BJ (cell line): Measurements from ENCODE around the gene OGDH. TPM values are rescaled to one million over a fixed set of nuclear protein-coding genes. Genes with fewer than 3 reads are reported as not detected.

Experiments
- CTCF ChIA-PET: fragments of 350-600 bp; formaldehyde crosslinking; extraction: SDS; loops from one replicate; lab custom pipeline; 2021; ENCODE audit warnings: antibody characterized with exemption, inconsistent platforms; lab: Yijun Ruan, JAX
- POLR2A ChIA-PET: fragments of 300-600 bp; sonication (Branson Sonifier 250); formaldehyde crosslinking; extraction: SDS; loops from one replicate; lab custom pipeline; 2021; ENCODE audit warnings: antibody characterized with exemption; lab: Charles Lee
- DNase-seq: peaks from one replicate; pipeline ENCODE4 v3.0.0-alpha.2; 2011; ENCODE audit warnings: low read depth
- H3K27me3 ChIP-seq: 2 replicates; pipeline ENCODE4 v1.6.0; 2011; ENCODE audit warnings: low read length; ENCODE audit not compliant: control insufficient read depth, insufficient read depth
- H3K36me3 ChIP-seq: 2 replicates; pipeline ENCODE4 v1.5.1; 2011; ENCODE audit warnings: low read length; ENCODE audit not compliant: control insufficient read depth, insufficient read depth
- H3K4me3 ChIP-seq: 2 replicates; pipeline ENCODE4 v1.5.1; 2011; ENCODE audit warnings: low read depth, mild to moderate bottlenecking, control low read depth, low read length
- CTCF ChIP-seq: IDR thresholded peaks from 2 replicates; pipeline ENCODE4 v1.5.1; 2011; ENCODE audit warnings: low read depth, mild to moderate bottlenecking, control low read depth, inconsistent platforms, low read length, moderate library complexity; ENCODE audit not compliant: insufficient read depth
- polyA plus RNA-seq: library from polyadenylated mRNA; depleted of rRNA; stranded (reverse); fragments of >200 nt; gene quantifications from 2 replicates; pipeline ENCODE4 v1.2.3, GENCODE V29; 2011

The OGDH gene
- polyA plus RNA-seq, 1 experiment, result 51.3 TPM

- peaks cover 48% of the 10 kb centered on the region for H3K36me3 ChIP-seq
- DNase-seq, result no peak
Observed at GRCh38 chr7:44569959-44570358, 36.5 kb upstream of the OGDH start.

GRCh38 chr7:44572771-44573170 is 33.7 kb upstream of the OGDH start:
- Histone ChIP-seq H3K36me3 (peaks cover 37% of the 10 kb centered on the region), H3K27me3 (no peaks in the 10 kb centered on the region)
- POLR2A ChIA-PET, result no interaction called here

More at GRCh38 chr7:44569959-44570358, 36.5 kb upstream of the OGDH start:
- ChIA-PET CTCF (interaction anchor here (0.9 to 5.0 kb wide), 2 partner anchors 310 to 329 kb away, joined by 3 to 23 read pairs; no protein-coding TSS in a partner anchor), POLR2A (interaction anchor here (0.7 kb wide), 1 partner anchor 249 kb away, joined by 3 read pairs; no protein-coding TSS in a partner anchor)
- TF ChIP-seq CTCF, result no peak
- Histone ChIP-seq H3K27me3 (no peaks in the 10 kb centered on the region), H3K4me3 (no peak overlapping the region)

GRCh38 chr7:44573464-44574286 is 32.8 kb upstream of the OGDH start, which contains the start of gene DDX56:
TSS of gene DDX56 (minus strand) at chr7:44573908. CDS start at chr7:44573895, 13 bp downstream.
- Histone ChIP-seq H3K4me3 (peak within 1 kb of the TSS; percentile 84), H3K27me3 (no peaks in the 10 kb centered on the region), H3K36me3 (peaks cover 30% of the 10 kb centered on the region)
- POLR2A ChIA-PET, result interaction anchor here (0.5 to 0.6 kb wide), 2 partner anchors 9 to 237 kb away, joined by 6 read pairs; partner anchors contain the start of gene TMED4
- CTCF ChIA-PET, result interaction anchor here (0.7 to 5.0 kb wide), 6 partner anchors 8 to 333 kb away, joined by 3 to 23 read pairs (median 6); partner anchors contain the start of gene H2AZ2
- peak; percentile 62 for DNase-seq
- no peak for TF ChIP-seq CTCF

More at GRCh38 chr7:44572771-44573170, 33.7 kb upstream of the OGDH start:
- peak overlapping the region; percentile 84 for H3K4me3 ChIP-seq
- TF ChIP-seq CTCF, result no peak
- DNase-seq, result no peak
- CTCF ChIA-PET, result interaction anchor here (0.5 to 5.0 kb wide), 4 partner anchors 9 to 332 kb away, joined by 3 to 23 read pairs (median 6); no protein-coding TSS in a partner anchor

- peaks cover 27% of the 10 kb centered on the region for H3K36me3 ChIP-seq
- no peaks in the 10 kb centered on the region for H3K27me3 ChIP-seq
- peak overlapping the region; percentile 84 for H3K4me3 ChIP-seq
- no peak for TF ChIP-seq CTCF
- ChIA-PET POLR2A (interaction anchor here (0.6 kb wide), 1 partner anchor 8 kb away, joined by 6 read pairs; the partner anchor contains the start of gene TMED4), CTCF (interaction anchor here (0.7 to 5.0 kb wide), 4 partner anchors 9 to 334 kb away, joined by 3 to 23 read pairs (median 10); partner anchors contain the start of gene H2AZ2)
- DNase-seq, result no peak
Observed at GRCh38 chr7:44574287-44574872, 32.0 kb upstream of the OGDH start.
